T-helper 1 cell treated with Interleukin-12 subunit alpha and Interleukin-12 subunit beta and Interleukin-4 antibody, amounts not matched to agents 30 ng/mL and 1 ng/mL, for 36 hours (primary cell): Measurements from ENCODE around the gene TMEM201. TPM values are rescaled to one million over a fixed set of nuclear protein-coding genes. Genes with fewer than 3 reads are reported as not detected.

ENCODE experiments used
- intact Hi-C: fragments of 100-400 bp; cut with micrococcal nuclease; formaldehyde crosslinking; loops from one replicate; pipeline ENCODE4 v1.15.1; 2024
- total RNA-seq: library from RNA; stranded (reverse); gene quantifications from 2 replicates; pipeline ENCODE4 v1.2.3, GENCODE V29; 2022

TMEM201 gene
- total RNA-seq, 1 donor from 2014 or later = 17.4 TPM

- intact Hi-C loops = no loop called here
These were observed 11.8 kb upstream of the TMEM201 start for GRCh38 chr1:9576903-9577302.

- intact Hi-C loops = no loop called here
These were observed 11.3 kb upstream of the TMEM201 start for GRCh38 chr1:9577423-9577822.

GRCh38 chr1:9580942-9581341 is 7.8 kb upstream of the TMEM201 start:
- intact Hi-C loops = no loop called here

- intact Hi-C loops = loop anchor here (5.0 kb wide), 2 partner anchors 319 to 446 kb away; partner anchors contain the start of gene UBE4B
These were observed 2.5 kb upstream of the TMEM201 start for GRCh38 chr1:9586147-9586766.

- intact Hi-C loops = loop anchor here (1.0 to 5.0 kb wide), 4 partner anchors 64 to 443 kb away; partner anchors contain the start of gene UBE4B
These were observed 520 bp downstream of the TMEM201 start for GRCh38 chr1:9589144-9589718.

- intact Hi-C loops = loop anchor here (1.0 to 5.0 kb wide), 4 partner anchors 63 to 443 kb away; partner anchors contain the start of gene UBE4B
These were observed 1.0 kb downstream of the TMEM201 start for GRCh38 chr1:9589719-9590157.

- intact Hi-C loops = no loop called here
These were observed 1.5 kb downstream of the TMEM201 start for GRCh38 chr1:9590201-9590600.

- intact Hi-C loops = no loop called here
These were observed 2.4 kb downstream of the TMEM201 start for GRCh38 chr1:9590945-9591668.

GRCh38 chr1:9591669-9592509 is 3.2 kb downstream of the TMEM201 start:
- intact Hi-C loops = no loop called here

GRCh38 chr1:9592510-9593075 is 3.9 kb downstream of the TMEM201 start:
- intact Hi-C loops = no loop called here

- intact Hi-C loops = no loop called here
These were observed 4.4 kb downstream of the TMEM201 start for GRCh38 chr1:9593147-9593491.

- intact Hi-C loops = no loop called here
These were observed 5.1 kb downstream of the TMEM201 start for GRCh38 chr1:9593492-9594465.

- intact Hi-C loops = no loop called here
These were observed 5.9 kb downstream of the TMEM201 start for GRCh38 chr1:9594471-9595155.

- intact Hi-C loops = no loop called here
These were observed 6.7 kb downstream of the TMEM201 start for GRCh38 chr1:9595156-9595967.

- intact Hi-C loops = no loop called here
These were observed 7.2 kb downstream of the TMEM201 start for GRCh38 chr1:9595968-9596340.

GRCh38 chr1:9596415-9597123 is 7.9 kb downstream of the TMEM201 start:
- intact Hi-C loops = no loop called here

- intact Hi-C loops = no loop called here
These were observed 8.9 kb downstream of the TMEM201 start for GRCh38 chr1:9597361-9598315.
